Neural cell (in vitro differentiated cells): ENCODE data around the gene ADPRHL1. TPM values are rescaled to one million over a fixed set of nuclear protein-coding genes. Genes with fewer than 3 reads are reported as not detected.

Experiments used
- H2AFZ ChIP-seq: fragments of 200-600, 300-800 bp; sonication (generic), shearing (Covaris generic); 2 replicates; pipeline ENCODE4 v1.6.0; 2014; ENCODE audit warnings: low read depth, mild to moderate bottlenecking, antibody characterized with exemption, low read length, moderate library complexity
- H3F3A ChIP-seq: fragments of 200-600 bp; shearing (Covaris generic); 2 replicates; pipeline ENCODE4 v1.6.1; 2016; ENCODE audit warnings: mild to moderate bottlenecking, moderate library complexity, mixed read lengths, antibody characterized with exemption, low read length; ENCODE audit not compliant: insufficient read depth, poor library complexity, severe bottlenecking
- H3K27ac ChIP-seq: fragments of 200-600, 300-800 bp; sonication (generic), shearing (Covaris generic); 2 replicates; pipeline ENCODE4 v1.5.1; 2014; ENCODE audit warnings: mild to moderate bottlenecking, low read length, moderate library complexity
- H3K27me3 ChIP-seq: fragments of 300-800, 200-600 bp; sonication (generic), shearing (Covaris generic); 2 replicates; pipeline ENCODE4 v1.6.0; 2014; ENCODE audit warnings: mild to moderate bottlenecking, low read depth, low read length, moderate library complexity; ENCODE audit not compliant: insufficient read depth
- H3K36me3 ChIP-seq: fragments of 300-800, 200-600 bp; sonication (generic), shearing (Covaris generic); 2 replicates; pipeline ENCODE4 v1.5.1; 2014; ENCODE audit warnings: mild to moderate bottlenecking, antibody characterized with exemption, low read length, moderate library complexity; ENCODE audit not compliant: insufficient read depth
- H3K4me2 ChIP-seq: fragments of 300-800, 200-600 bp; sonication (generic), shearing (Covaris generic); 2 replicates; pipeline ENCODE4 v1.6.0; 2014; ENCODE audit warnings: mild to moderate bottlenecking, low read length
- H3K4me3 ChIP-seq: fragments of 300-800, 200-600 bp; sonication (generic), shearing (Covaris generic); 2 replicates; pipeline ENCODE4 v1.5.1; 2014; ENCODE audit warnings: mild to moderate bottlenecking, low read length, moderate library complexity
- H3K79me2 ChIP-seq: fragments of 200-600 bp; shearing (Covaris generic); replicated peaks from 2 replicates; pipeline ENCODE4 v1.6.0; 2014; ENCODE audit warnings: mild to moderate bottlenecking, low read length, moderate library complexity; ENCODE audit not compliant: insufficient read depth
- H3K9ac ChIP-seq: fragments of 300-800, 200-600 bp; sonication (generic), shearing (Covaris generic); 2 replicates; pipeline ENCODE4 v1.6.1; 2016; ENCODE audit warnings: mild to moderate bottlenecking, low read length, mixed read lengths
- H3K9me2 ChIP-seq: fragments of 200-600 bp; shearing (Covaris generic); 2 replicates; pipeline ENCODE4 v1.6.1; 2016; ENCODE audit warnings: mild to moderate bottlenecking, low read length, mixed read lengths; ENCODE audit not compliant: insufficient read depth
- H3K9me3 ChIP-seq: fragments of 200-600, 300-800 bp; sonication (generic), shearing (Covaris generic); 2 replicates; pipeline ENCODE4 v1.6.1; 2016; ENCODE audit warnings: mild to moderate bottlenecking, mixed run types, low read length, moderate library complexity, mixed read lengths
- H4K20me1 ChIP-seq: fragments of 200-600 bp; shearing (Covaris generic); 2 replicates; pipeline ENCODE4 v1.6.1; 2016; ENCODE audit warnings: mild to moderate bottlenecking, mixed run types; ENCODE audit not compliant: insufficient read depth
- EP300 ChIP-seq: fragments of 450-650 bp; conservative IDR thresholded peaks from 2 replicates; pipeline ENCODE4 v1.6.1; 2014; ENCODE audit warnings: antibody characterized with exemption, mild to moderate bottlenecking, moderate library complexity; ENCODE audit not compliant: poor library complexity, severe bottlenecking
- EZH2 ChIP-seq: fragments of 200-600, 300-800 bp; shearing (Covaris generic), sonication (generic); IDR thresholded peaks from 2 replicates; pipeline ENCODE4 v1.6.1; 2014; ENCODE audit warnings: antibody characterized with exemption, low read length, borderline replicate concordance, mild to moderate bottlenecking; ENCODE audit not compliant: insufficient read depth, poor library complexity, severe bottlenecking
- MXI1 ChIP-seq: fragments of 450-650 bp; conservative IDR thresholded peaks from 2 replicates; pipeline ENCODE4 v1.6.1; 2014; ENCODE audit warnings: antibody characterized with exemption, mild to moderate bottlenecking; ENCODE audit not compliant: poor library complexity, severe bottlenecking
- POLR2AphosphoS5 ChIP-seq: IDR thresholded peaks from 2 replicates; pipeline ENCODE4 v1.6.1; 2012
- RAD21 ChIP-seq: fragments of 450-650 bp; conservative IDR thresholded peaks from 2 replicates; pipeline ENCODE4 v1.6.1; 2014; ENCODE audit warnings: antibody characterized with exemption, mild to moderate bottlenecking, moderate library complexity
- SMC3 ChIP-seq: fragments of 450-650 bp; conservative IDR thresholded peaks from 2 replicates; pipeline ENCODE4 v1.6.1; 2014; ENCODE audit warnings: antibody characterized with exemption, mild to moderate bottlenecking, moderate library complexity; ENCODE audit not compliant: poor library complexity
- TAF1 ChIP-seq: IDR thresholded peaks from 2 replicates; pipeline ENCODE4 v1.6.1; 2012; ENCODE audit warnings: low read depth
- polyA plus RNA-seq: library from polyadenylated mRNA; depleted of rRNA; stranded (reverse); fragments of >200 nt; gene quantifications from 2 replicates; pipeline ENCODE4 v1.2.3, GENCODE V29; 2014
- TF ChIP-seq, protein P1 (sequence below): fragments of 450-650 bp; IDR thresholded peaks from 2 replicates; pipeline ENCODE4 v1.5.1; 2014; ENCODE audit warnings: antibody characterized with exemption, mild to moderate bottlenecking, moderate library complexity; ENCODE audit not compliant: poor library complexity, severe bottlenecking
- TF ChIP-seq, protein P2 (sequence below): IDR thresholded peaks from 2 replicates; pipeline ENCODE4 v1.6.1; 2012; ENCODE audit warnings: borderline replicate concordance

The ADPRHL1 gene
- polyA plus RNA-seq, 1 donor from 2014 or later, result 1.1 TPM

DNA sequence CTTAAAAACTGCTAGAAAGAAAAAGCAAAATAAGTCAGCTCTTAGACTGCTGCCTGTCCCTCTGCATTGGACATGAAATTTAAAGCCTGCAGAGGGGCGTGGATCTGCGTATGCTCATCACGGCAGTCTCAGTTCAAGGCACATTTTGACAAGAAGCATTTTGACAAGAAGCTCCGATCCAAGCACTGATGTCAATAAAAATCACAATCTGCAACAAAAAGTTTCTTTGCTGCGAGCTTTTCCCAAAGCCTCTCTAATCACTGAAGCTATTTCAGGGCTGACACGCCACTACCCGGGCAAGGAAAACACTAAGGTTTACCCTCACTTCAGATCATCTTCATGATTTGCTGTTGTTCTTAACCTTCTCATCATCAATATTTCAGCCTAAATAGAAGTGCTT lies 29.8 kb upstream of the ADPRHL1 start:
- H3K27ac ChIP-seq, result no peak overlapping the region
- no peaks in the 10 kb centered on the region for H3K9me2 ChIP-seq
- TF ChIP-seq POLR2AphosphoS5 (no peak), SMC3 (no peak), TAF1 (no peak), RAD21 (no peak), MXI1 (no peak), EZH2 (no peak), EP300 (no peak)
- TF ChIP-seq, protein P1, sequence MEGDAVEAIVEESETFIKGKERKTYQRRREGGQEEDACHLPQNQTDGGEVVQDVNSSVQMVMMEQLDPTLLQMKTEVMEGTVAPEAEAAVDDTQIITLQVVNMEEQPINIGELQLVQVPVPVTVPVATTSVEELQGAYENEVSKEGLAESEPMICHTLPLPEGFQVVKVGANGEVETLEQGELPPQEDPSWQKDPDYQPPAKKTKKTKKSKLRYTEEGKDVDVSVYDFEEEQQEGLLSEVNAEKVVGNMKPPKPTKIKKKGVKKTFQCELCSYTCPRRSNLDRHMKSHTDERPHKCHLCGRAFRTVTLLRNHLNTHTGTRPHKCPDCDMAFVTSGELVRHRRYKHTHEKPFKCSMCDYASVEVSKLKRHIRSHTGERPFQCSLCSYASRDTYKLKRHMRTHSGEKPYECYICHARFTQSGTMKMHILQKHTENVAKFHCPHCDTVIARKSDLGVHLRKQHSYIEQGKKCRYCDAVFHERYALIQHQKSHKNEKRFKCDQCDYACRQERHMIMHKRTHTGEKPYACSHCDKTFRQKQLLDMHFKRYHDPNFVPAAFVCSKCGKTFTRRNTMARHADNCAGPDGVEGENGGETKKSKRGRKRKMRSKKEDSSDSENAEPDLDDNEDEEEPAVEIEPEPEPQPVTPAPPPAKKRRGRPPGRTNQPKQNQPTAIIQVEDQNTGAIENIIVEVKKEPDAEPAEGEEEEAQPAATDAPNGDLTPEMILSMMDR, result no peak
- TF ChIP-seq, protein P2, sequence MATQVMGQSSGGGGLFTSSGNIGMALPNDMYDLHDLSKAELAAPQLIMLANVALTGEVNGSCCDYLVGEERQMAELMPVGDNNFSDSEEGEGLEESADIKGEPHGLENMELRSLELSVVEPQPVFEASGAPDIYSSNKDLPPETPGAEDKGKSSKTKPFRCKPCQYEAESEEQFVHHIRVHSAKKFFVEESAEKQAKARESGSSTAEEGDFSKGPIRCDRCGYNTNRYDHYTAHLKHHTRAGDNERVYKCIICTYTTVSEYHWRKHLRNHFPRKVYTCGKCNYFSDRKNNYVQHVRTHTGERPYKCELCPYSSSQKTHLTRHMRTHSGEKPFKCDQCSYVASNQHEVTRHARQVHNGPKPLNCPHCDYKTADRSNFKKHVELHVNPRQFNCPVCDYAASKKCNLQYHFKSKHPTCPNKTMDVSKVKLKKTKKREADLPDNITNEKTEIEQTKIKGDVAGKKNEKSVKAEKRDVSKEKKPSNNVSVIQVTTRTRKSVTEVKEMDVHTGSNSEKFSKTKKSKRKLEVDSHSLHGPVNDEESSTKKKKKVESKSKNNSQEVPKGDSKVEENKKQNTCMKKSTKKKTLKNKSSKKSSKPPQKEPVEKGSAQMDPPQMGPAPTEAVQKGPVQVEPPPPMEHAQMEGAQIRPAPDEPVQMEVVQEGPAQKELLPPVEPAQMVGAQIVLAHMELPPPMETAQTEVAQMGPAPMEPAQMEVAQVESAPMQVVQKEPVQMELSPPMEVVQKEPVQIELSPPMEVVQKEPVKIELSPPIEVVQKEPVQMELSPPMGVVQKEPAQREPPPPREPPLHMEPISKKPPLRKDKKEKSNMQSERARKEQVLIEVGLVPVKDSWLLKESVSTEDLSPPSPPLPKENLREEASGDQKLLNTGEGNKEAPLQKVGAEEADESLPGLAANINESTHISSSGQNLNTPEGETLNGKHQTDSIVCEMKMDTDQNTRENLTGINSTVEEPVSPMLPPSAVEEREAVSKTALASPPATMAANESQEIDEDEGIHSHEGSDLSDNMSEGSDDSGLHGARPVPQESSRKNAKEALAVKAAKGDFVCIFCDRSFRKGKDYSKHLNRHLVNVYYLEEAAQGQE, result no peak
- no peaks in the 10 kb centered on the region for H3K9me3 ChIP-seq
- H3K36me3 ChIP-seq, result no peaks in the 10 kb centered on the region
- peaks cover 4% of the 10 kb centered on the region for H3F3A ChIP-seq
- H3K4me3 ChIP-seq, result no peak overlapping the region
- H3K9ac ChIP-seq, result no peak overlapping the region
- H3K27me3 ChIP-seq, result no peaks in the 10 kb centered on the region
- H3K4me2 ChIP-seq, result no peak overlapping the region
- H4K20me1 ChIP-seq, result no peaks in the 10 kb centered on the region
- peaks cover 60% of the 10 kb centered on the region for H3K79me2 ChIP-seq
- H2AFZ ChIP-seq, result no peak overlapping the region

DNA sequence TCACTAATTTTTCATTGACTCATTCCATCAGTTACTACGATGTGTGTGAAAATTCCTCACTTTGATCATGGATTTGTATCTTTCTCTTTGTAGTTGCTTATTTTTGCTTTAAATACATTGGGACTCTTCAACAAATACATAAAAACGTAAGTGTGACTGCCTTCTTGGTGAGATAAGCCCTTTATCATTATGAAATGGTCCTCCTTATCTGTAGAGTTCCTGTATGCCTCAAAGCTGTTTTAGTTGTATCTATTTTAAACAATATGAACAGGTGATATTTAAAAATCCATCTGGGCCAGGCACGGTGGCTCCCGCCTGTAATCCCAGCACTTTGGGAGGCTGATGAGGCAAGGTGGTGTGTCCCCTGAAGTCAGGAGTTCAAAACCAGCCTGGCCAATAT lies 25.9 kb upstream of the ADPRHL1 start:
- Histone ChIP-seq H3K9me3 (no peaks in the 10 kb centered on the region), H2AFZ (no peak overlapping the region), H4K20me1 (no peaks in the 10 kb centered on the region), H3K9ac (no peak overlapping the region), H3K4me3 (no peak overlapping the region), H3K27ac (no peak overlapping the region), H3K9me2 (no peaks in the 10 kb centered on the region), H3K36me3 (peaks cover 8% of the 10 kb centered on the region), H3K27me3 (no peaks in the 10 kb centered on the region), H3F3A (no peaks in the 10 kb centered on the region), H3K79me2 (peaks cover 24% of the 10 kb centered on the region), H3K4me2 (no peak overlapping the region)
- TF ChIP-seq, protein P1, result no peak
- TF ChIP-seq, protein P2, result no peak
- no peak for TF ChIP-seq MXI1
- TF ChIP-seq TAF1, result no peak
- no peak for TF ChIP-seq EP300
- TF ChIP-seq EZH2, result no peak
